HG03575 (cell line): ENCODE results near the gene SLC10A2.
A peak's percentile ranks its signal among the peaks of the same experiment; 100 is the strongest.
"Not testable (repeated sequence)": the region's sequence is repeated elsewhere in the genome, so short reads cannot be mapped to it uniquely, and the experiment has no call there.

ENCODE experiments used
- ATAC-seq: cut with Tn5 transposase; IDR thresholded peaks from one replicate; pipeline ENCODE4 v1.9.1; 2021; ENCODE audit not compliant: unreplicated experiment, insufficient number of reproducible peaks, low FRiP score; ENCODE audit errors: extremely low read depth

The SLC10A2 gene, protein sequence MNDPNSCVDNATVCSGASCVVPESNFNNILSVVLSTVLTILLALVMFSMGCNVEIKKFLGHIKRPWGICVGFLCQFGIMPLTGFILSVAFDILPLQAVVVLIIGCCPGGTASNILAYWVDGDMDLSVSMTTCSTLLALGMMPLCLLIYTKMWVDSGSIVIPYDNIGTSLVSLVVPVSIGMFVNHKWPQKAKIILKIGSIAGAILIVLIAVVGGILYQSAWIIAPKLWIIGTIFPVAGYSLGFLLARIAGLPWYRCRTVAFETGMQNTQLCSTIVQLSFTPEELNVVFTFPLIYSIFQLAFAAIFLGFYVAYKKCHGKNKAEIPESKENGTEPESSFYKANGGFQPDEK

DNA sequence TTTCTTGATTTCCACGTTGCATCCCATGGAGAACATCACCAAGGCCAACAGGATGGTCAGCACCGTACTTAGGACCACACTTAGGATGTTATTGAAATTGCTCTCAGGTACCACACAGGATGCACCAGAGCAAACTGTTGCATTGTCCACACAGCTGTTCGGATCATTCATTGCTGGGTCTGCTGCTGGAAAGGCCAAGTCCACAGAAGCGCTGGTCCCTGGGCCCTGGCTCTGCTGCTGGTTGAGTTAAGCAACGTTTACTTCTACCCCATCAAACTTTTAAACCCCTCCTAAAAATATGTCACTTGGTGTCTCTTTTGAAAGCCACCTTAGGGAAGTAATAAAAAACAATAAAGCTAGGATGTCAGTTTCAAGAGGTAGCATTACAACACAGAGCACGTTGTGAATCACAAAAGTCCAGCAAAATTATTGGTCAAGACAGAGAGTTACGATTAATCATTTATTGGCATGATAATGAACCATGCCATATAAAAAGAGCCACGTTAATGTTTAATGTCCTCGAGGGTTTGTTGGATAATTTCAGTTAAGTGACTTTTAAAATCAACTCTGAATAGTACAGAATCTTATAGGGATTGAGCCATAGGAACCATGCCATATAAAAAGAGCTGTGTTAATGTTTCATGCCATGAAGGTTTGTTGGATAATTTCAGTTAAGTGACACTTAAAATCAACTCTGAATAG is at the start of gene SLC10A2:
SLC10A2 (minus strand) TSS at position 339 of the 702 bp plus-strand sequence; CDS start at position 171, 168 bp downstream.
- ATAC-seq = no peak

DNA sequence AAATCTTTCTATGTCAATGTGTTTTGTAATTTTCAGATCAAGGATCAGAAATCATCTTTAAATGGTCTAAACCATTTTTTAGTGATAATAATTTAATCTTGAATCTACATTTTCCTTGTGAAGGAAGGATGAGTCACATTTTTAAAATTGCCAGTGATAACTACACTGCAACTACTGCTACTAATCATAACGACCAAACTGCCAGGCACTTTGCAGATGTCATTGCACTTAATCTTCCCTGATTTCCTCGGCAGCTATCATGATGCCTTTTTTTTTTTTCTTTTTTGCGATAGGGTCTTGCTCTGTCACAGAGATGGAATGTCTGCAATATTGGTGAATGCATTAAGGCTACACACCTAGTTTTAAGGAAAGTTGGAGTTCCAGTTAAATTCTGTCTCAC is 41.4 kb upstream of the SLC10A2 start:
- no peak for ATAC-seq

DNA sequence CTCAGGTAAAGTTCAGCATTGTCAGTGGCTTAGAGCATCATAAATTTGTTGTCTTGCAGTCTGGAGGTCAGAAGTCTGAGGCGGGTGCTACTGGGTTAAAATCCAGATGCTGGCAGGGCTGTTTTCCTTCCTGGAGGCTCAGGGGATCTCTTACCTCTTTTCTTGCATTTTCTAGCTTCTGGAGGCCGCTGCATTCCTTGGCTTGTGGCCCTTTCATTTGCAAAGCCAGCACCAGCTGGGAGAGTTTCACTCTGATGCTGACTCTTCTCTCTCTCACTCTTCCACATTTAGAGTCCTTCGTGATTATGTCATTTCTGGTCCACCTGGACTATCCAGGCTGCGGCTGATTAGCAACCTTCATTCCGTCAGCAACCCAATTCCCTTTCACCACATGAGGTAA is 38.1 kb upstream of the SLC10A2 start:
- ATAC-seq = no peak

DNA sequence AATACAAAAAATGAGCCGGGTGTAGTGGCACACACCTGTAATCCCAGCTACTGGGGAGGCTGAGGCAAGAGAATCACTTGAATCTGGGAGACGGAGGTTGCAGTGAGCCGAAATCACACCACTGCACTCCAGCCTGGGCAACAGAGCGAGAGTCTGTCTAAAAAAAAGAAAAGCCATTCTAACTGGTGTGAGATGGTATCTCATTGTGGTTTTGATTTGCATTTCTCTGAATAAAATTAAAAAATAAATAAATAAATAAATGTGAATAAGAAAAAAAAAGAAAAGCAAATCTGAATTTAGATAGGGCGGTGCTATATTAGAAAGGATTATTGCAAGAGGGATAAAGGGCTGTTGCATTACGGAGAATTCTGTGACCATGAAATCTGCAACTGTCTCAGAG is 37.2 kb upstream of the SLC10A2 start:
- ATAC-seq = not testable (repeated sequence)

DNA sequence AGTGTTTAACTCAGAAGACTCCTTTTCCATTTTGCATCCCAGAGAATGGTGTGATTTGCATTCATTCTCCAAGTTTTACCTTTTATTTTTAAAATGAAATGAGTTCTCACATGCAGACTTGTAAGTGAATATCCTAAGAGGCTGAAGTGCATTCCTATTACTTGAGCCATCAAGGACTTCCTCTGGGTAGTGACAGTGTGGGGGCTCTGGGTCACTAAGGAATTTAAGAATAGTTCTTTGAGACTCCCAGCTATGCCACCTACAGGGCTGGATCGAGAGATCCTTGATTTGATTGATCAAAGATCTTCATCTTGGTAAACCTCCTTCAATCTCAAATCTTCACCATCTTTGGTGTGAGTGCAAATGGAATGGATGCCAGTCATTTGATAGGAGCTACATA is 36.3 kb upstream of the SLC10A2 start:
- ATAC-seq = no peak

DNA sequence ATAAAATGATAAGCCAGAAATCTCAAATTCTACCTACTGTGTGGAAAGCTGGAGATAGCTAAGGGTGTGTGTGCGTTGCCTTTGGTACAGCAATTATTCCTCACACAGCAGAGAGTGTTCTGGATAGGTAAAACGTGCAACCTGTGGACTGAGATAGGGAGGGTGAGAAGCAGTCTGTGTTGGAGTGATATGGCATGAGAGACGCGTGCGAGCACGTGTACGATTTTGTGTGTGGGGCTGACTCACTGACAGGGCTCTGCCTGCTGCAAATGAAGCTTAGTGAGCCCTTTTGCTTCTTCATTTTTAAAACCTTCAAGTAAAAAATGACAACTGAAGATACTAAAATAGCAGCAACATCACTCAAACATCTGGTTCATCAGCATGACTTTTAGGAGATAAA is 35.7 kb upstream of the SLC10A2 start:
- no peak for ATAC-seq

DNA sequence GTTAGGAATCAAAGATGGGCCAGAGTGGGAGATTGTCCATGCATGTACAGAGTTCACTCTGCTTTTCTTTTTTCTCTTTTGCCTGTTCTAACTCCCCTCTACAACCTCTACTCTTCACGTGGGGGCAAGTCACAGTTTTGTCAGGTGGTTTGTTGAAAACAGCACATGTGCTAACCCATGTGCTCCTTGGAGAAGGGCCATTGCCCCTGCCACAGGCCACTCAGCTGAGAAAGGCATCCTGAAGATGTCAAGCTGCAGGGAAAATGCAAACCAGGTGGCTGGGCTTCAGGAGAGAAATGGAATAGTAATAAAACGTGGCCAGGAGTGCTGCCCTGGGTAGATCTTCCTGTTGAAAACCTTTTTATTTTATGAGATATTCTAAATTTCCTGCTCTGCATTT is 35.3 kb upstream of the SLC10A2 start:
- no peak for ATAC-seq

DNA sequence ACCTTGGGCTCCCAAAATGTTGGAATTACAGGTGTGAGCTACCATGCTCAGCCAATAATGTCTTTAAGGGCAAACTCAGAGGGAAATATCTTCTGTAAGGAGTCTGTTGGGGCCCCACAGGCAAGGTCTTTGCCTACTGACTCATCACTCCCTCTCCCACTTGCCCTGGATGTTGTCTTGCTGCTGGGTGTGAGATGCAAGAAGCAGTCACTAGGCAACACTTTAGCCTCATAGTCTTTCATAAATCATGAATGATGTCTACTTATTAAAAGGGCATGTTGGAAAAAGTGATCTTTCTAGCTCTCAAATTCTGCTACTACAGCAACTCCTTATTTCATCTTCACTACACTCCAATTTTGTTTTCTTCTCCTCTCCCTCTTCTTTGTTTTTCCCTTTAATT is 34.6 kb upstream of the SLC10A2 start:
- no peak for ATAC-seq

DNA sequence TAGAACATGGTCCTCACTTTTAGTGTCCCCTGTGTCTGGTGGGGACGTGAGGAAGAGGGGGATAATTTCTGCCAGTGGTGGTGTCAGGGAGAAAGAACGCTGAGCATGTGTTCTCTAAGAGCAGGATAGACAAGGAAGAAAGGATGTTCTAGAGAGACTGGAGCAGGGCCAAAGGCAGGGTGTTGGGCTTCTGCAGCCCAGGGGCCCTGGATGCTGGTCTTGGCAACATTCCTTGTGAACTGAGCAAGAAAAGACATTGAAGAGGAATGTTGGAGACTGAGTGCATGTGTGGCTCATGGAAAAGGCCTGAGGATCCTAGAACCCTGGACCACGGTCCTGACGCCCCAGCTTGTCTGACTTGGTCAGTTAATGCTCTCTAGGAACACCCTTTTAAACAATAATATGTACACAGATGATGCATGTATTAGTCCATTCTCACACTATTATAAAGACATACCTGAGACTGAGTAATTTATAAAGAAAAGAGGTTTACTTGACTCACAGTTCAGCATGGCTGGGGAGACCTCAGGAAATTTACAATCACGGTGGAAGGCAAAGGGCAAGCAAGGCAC is 33.6 kb upstream of the SLC10A2 start:
- ATAC-seq = no peak

DNA sequence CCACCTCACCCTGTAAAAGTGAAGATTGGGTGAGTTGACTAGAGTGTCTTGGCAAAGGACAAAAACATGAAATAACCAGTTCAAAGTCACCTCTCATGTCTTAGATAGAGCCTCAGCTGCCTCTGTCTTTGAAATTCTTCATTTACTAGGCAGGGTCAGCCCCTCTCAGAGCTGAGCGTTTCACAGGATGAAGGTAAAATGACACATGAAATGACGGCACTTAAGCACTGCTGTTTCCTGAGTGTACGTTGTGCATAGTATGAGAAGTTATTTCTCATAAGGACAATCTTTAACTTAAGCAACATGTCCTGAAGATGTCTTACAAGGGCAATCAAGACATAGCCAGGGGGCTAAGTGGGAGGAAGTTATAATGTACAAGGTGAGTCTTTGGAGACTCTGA is 32.3 kb upstream of the SLC10A2 start:
- ATAC-seq = no peak

DNA sequence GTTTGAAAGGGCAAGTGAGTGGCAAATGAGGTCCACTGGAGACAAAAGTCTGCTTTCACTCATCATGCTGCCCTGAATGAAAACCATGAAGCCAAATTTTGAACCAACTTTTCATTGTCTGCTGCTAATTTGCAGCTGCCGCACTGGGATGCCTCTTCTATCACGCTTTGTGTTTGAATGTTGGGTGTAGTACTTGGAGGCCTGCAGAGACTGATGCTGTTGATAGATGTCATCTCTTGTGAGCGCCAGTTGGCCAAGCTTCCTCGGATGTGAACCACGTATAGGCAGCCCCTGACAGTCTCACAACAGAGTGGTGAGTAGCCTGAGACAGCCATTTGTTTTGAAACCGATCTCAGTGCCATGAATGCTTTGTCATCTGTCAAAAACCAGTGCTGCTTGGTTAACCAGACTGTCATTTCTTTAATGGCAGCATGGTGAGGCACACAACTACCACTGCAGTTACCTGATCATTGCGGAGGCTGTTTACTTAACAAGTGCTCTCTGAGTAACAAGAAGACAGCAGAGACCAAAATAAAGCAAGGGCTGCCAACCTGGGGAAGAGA is 31.2 kb upstream of the SLC10A2 start:
- no peak for ATAC-seq

DNA sequence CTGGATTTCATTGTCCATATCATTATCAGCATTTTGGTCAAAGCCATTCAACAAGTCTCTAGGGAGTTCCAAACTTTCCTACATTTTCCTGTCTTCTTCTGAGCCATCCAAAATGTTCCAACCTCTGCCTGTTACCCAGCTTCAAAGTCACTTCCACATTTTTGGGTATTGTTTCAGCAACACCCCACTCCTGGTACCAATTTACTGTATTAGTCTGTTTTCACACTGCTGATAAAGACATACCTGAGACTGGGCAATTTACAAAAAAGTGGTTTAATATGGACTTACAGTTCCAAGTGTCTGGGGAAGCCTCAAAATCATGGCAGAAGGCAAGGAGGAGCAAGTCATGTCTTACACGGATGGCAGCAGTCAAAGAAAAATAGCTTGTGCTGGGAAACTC is 27.4 kb upstream of the SLC10A2 start:
- ATAC-seq = not testable (repeated sequence)

DNA sequence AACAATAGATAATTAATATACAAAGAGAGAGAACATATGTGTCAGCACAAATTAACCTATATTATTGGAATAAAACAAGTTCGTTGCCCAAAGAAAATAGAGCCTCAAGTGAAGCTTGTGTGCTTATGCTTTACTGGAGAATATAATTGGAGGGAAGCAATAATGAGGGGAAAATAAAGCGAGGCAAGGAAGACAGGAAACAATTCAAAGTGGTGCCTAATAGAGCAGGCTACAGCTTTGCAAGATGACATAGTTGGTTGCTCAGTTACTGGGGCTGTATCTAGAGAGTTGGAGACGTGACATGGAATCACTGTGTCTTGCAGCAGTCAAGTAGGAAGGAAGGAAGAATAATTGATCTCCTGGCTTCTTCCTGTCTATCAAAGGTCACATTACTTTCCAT is 21.1 kb upstream of the SLC10A2 start:
- no peak for ATAC-seq

DNA sequence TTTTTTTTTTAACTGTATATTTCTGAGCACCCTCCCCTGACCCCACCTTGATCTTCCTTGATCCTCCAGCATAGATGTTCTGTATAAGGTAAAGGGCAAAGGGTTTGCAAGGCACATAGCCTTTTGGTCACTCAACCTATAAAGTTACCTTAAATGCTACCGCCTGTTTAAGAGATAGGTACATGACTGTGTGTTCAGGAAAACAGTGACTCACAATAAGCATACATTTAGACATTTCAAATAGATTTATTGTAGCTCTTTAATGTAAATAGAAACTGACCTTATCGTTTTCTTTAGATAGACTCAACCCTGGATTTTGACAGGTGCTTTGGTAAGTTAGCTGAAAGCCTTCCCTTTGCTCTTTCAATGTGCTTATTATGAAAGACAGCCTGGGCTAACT is 15.2 kb upstream of the SLC10A2 start:
- ATAC-seq = no peak

DNA sequence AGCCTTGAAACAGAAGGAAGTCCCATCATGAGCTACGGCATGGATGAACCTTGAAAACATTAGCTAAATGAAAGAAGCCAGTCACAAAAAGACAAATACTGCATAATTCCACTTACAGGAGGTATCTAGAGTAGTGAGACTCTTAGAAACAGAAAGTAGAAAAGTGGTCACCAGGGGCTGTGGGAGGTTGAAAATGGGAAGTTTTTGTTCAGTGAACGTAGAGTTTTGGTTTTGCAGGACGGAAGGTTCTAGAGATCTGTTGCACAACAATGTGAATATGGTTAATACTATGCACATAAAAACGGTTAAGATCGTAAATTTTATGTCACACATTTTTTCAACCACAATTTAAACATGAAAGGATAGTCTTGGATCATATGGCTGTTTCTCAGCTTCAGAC is 11.9 kb upstream of the SLC10A2 start:
- peak; percentile 69 for ATAC-seq

DNA sequence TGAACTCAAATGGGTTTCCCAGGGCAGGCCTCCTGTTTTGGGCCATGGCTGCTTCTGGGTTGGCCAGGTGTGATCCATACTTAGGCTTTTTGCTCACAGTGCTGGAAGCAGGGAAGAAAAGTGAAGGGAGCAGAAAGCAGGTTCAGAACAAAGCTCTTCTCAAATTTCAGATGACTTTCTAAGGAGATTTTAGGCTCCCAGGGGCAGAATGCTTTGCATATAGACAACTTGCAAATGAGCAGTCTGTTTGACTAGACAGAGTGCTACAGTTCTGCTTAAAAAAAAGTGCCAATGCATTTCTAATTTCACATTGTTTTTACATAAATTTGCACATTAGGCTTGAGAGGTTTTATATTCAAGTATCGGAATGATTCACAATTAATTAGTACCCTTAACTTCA is 2.6 kb upstream of the SLC10A2 start:
- no peak for ATAC-seq

DNA sequence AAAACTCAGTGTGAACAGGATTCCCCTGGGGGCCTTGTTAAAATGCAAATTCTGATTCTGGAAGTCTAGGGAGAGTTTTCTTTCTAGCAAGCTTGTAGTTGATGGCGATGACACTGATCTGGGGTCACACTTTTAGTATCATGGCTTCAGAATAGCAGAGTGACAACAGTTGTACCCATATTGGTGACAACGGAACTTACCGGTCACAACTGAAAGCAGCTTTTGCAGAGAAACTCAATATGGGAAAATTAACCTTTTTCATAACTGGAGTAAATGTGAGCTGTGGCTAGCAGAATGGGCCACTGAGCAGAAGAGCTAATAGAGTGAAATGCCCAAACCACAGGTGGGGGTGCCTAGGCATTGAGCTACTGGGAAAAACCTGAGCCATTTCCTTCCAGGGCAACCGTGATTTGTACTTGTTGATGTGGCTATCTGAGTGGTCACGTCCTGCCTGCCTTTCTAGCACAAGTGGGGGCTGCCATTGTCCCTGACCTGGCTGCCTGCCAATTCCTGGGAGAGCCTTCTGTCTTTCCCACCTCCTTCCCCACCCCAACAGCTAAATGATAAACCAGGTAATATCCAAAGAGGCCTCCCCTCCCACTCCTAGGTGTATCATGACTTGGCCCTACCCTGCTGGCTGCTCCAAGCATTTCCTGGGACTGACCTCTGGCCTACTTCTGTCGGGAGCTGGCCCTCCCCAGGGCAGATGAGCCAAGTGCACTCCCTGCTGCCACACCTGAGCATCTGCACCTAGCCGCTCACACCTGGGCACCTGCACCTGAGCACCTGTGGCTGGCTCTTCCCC is 1.7 kb upstream of the SLC10A2 start:
- peak; percentile 53 for ATAC-seq

DNA sequence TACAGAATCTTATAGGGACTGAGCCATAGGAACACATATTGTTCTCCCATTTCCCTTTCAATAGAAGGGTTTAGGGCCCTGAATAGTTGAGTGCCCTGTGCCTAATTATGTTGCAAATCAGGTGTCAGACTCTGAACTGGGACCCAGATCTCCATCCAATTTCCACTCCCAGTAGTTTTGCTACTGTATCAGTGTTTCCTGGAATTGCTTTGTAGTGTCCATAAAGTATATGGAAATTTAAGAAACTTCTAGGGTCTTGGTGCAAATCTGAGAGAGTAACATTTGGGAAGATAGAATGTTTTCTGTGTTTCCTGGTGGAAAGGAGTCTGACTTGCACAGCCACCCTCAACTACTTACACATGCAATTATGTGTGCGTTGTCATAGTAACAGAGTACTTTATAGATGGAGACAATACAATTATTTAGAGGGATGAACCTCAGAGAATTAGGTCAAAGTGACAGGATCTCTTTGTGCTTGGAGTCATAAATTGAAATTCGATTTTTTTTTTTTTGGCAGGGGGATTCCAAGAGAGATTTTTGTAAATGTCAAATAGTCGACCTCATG is 646 bp upstream of the SLC10A2 start:
- ATAC-seq = no peak

DNA sequence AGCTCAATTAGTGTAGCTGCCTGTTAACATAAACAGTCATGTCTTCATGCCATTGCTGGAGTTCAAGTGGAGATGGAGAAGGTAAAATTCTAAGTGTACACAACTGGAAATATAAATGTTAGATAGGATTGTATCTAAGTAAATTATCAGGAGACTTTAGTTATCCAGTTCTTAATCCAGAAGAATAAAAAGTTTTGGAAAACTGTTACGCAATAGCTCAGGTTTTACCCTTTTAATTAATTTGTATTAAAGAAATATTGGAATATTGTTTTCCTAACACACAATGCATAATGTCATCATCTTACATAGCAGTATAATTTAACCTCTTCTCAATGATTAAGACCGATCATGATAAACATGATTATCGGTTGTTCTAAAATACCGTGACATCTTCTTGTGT is 2.8 kb downstream of the SLC10A2 start:
- no peak for ATAC-seq
